HG03558 (cell line): Measurements from ENCODE around the gene MAB21L4.

Source experiments
- ATAC-seq: cut with Tn5 transposase; IDR thresholded peaks from one replicate; pipeline ENCODE4 v1.9.1; 2021; ENCODE audit warnings: moderate number of reproducible peaks; ENCODE audit not compliant: unreplicated experiment; ENCODE audit errors: extremely low read depth

MAB21L4 gene

DNA sequence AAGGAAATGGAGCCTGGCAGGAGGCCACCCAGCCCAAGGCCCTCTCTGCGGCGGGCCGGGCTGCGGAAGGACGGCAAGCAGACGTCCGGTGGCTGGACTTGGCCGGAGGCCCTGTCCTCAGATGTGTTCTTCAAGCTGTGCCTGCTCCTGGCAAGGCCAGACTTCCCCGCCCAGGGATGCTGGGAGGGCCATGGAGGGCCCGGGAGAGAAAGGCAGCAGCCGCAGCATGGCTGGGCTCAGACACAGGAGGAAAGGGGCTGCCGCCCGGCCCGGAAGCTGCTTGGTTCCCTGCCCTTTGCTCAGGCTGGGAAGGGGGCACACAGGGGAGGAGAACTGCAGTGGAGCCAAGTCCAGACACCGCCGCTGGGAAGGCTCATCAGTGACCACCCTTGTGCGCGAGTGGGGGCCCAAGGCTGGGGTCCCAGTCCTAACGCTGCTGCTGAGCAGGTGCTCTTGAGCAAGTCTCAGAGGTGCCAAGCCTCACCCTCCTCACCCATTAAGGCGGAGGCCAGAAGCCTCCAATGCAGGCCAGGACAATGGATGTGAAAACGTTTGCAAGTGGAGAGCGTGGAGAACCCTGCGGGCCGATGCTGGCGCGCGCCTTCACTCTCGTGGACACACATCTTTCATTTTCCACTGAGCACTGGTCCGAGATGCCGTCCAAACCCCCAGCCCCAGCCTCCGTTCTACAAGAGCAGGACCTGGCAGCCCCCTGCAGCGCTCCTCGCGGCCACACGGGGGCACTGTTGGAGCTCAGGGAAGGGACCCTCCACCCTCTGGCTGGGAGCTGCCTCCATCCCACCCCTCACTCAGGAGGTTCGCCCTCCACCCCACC is 18.1 kb upstream of the MAB21L4 start:
- ATAC-seq: no peak

DNA sequence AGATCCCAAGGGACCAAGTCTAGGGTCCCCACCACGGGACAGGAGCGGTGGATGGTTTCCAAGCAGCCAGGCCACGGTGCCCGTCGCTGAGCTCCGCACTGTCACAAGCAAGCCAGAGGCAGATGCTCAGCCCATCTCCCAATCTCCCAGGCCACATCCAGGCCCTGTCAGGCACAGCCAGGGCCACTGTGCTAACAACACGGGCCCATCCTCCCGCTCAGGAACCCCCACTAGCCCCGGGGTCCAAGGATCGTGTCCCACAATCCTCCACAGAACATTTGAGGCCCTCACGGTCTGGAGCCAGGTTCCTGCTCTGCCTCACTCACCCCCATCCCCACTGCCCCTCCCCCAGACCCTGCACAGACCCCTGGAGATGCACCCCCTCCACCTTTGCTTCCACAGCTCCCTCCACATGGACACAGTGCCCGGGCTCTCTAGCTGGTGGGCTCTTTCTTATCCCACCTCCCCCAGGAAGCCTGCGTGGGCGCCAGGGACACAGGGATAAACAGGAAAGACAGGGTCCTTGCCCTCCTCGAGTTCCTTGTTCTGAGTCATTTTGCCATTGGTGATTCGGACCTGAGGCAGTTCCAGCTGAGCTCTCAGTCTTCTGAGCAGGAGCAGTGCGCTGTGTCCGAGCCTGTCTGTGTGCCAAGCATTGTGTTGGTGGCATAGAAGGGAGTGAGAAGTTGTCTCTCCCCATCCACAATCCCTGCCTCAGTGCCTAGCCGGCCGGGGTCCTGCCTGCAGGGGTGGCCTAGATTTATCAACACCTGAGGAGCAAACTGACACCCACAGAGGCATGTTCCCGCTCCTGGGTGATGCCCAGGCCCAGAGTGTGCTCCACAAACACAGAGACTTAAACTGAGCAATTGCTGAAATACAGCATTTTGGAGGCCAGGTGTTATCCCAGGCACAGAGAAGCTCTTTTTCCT is 17.2 kb upstream of the MAB21L4 start:
- no peak for ATAC-seq

DNA sequence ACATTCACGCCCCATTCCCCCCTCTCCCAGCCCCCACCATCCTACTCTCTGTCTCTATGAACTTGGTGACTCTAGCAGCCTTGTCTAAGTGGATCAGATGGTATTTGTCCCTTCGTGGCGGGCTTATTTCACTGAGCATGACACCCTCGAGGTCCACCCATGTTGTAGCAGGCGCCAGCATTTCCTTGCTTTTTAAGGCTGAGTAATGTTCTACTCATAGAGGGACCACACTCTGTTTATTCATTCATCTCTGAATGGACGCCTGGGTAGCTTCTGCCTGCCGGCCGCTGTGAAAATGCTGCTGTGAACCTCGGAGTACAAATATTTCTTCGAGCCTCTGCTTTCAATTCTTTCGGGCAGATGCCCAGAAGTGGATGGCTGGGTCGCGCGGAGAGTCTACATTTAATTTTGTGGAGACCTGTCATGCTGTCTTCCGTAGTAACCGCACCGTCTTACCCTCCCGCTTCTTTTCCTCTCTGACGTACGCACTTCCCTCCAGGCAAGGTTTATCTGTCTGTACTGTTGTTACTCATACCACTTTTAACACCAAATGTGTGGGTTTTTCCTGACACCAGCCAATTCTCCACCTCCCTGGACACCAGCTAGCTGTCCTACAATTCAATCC is 15.8 kb upstream of the MAB21L4 start:
- no peak for ATAC-seq

DNA sequence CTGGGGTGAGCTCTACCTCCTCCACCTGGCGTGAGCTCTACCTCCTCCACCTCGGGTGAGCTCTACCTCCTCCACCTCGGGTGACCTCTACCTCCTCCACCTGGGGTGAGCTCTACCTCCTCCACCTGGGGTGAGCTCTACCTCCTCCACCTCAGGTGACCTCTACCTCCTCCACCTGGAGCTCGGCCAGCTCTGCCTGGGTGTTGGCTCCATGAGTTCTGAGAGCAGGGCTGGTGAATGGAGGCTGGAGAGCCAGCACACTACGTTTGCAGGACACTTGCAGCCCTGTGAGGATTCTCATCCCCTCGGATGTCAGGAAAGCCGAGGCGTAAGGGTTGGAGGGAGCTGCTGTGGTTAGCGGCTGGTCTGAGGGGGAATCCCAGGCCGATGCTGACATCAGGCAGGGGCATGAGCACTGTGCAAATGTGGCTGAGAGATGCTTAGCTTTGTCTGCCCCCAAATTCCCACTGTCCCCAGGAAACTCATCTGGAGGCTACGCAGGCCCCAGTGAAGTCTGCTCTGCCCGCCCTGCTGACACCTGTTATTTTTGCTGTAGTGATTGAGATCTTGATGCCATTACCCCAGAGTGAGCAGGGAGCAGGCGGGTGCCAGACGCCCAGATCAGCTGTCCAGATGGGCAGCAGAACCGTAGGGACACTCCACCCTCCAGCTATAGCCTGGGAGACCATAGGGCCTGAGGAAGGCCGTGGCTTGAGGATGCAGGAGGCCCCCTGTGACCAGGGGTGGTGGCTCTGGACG is 13.4 kb upstream of the MAB21L4 start:
- no peak for ATAC-seq

DNA sequence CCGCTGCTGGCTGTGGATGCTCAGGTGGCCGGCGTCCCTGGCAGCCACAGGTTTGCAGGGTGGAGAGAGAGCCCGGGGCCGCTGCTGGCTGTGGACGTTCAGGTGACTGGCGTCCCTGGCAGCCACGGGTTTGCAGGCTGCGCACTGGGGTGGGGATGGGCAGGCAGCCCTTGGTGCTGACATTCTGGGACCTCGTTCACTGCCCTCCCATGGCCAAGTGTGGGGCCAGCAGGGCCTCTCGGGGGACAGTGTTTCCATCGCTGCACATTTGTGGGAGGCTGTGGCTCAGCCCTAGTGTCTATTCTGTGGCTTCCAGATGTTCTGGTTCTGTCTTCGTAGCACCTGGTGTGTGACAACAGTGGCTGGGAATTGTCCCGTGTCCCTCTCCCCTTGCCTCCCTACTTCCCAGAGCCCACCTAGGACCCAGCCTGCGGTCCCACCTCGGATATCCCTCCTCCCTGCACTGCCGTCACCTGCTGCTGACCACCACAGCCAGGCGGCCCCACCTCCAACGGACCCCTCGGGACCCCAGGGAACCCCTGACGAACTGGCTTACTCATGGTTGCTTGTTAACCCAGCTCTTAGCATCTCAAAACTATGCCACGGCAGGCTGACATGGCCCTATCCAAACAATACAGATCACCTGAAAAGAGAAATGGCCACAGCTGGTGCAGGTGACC is 11.1 kb upstream of the MAB21L4 start:
- no peak for ATAC-seq

DNA sequence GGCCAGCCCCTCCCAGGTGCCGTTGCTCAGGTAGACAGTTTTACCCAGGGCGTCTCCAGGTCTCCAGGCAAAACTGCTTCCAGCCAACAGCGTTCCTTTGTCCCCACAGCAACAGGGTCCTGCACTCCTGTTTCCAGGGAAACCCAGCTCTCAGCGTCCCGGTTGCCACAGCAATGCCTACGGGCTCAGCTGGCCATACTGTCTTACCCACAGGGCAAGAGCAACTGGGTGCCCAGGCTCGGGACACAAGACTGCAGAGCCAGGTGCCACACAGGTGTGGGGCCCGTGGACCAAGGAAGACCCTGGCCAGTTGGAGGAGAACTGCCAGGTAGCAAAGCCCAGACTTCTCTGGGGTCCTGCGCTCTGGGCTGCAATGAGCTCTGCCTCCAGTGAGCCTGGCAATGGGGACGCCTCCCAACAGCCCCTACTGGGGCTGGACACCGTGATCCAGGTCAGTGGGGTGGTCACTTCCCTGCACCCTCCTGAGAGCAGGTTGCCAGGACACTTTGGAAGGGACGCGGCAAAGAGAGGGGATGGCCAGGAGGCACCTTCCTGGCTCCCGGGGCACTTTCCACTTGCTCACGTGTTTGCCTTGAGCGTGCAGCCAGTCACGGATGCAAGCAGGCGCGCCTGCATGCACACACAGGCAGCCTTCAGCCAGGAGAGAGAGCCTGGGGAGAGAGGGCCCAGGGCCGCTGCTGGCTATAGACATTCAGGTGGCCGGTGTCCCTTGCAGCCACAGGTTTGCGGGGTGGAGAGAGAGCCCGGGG is 10.4 kb upstream of the MAB21L4 start, which contains the start of gene CROCC2:
CROCC2 (plus strand) TSS at position 196 of the 770 bp plus-strand sequence; CDS start at position 374, 178 bp downstream.
- no peak for ATAC-seq

DNA sequence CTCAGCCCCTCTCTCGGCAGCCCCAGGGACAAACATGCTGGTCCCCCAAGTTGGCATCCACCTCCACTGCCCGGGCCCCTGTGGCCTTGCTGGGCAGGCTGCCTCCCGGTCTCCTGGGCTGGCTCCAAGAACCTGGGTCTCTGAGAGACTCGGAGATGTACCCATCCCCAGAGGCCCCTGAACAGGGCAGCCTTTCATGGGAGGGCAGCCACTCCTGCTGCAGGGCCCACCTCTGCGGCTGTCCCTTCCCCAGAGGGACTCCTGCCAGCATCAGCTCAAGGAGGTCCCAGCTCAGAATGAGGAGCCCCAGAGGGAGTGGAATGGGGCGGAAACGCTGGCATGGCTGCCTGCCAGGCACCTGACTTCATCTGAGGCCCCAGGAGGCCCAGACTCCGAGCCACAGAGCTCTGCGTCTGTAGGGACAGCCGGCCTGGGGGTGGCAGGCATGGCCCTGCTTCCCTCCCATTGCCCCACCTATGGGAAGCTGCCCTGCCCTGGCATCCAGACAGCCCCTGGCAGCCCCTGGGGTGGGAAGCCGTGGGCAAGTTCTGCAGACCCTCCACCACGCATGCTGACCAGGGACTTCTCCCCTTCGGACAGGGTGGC is 9.3 kb upstream of the MAB21L4 start:
- ATAC-seq: no peak

DNA sequence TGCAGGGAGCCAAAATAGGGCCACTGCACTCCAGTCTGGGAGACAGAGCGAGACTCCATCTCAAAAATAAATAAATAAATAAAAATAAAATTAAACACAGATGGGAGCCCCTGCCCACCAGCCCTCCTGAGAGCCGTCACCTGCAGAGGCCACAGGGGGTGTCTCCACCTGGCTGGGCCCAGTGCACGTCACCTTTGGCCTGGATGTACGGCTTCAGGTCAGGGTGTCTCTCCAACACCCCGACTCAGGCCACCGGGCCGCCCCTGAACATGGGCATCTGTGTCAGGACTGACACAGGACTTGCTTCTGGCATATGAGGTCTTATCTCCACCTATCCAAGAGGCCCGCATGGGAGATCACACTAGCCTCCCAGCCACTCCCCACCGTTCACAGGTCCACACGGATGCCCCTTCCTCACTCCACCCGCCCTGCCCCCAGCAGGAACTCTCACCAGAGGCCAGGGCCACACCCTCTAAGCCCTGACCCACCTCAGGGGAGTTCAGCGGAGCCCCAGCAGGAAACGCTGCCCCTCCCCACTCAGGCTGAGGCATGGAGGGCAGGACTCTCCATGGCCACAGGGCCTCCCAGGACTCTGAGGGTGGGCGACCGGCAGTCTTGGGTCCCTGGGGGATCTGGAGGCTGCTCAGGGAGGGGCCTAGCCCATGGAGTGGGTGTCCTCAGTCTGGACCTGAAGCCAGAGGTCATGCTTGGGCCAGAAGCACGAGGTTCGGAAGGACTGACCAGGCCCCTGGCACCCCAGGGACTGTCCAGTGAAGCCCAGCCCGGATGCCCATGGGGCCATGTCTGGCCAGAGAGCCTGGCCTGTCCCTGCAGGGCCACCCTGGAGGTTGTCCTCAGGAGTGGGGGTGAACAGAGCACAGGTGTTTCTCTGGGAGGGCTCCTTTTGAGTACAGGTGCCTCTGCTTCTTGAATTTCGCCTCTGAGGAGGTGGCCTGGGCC is 8.5 kb upstream of the MAB21L4 start:
- no peak for ATAC-seq

DNA sequence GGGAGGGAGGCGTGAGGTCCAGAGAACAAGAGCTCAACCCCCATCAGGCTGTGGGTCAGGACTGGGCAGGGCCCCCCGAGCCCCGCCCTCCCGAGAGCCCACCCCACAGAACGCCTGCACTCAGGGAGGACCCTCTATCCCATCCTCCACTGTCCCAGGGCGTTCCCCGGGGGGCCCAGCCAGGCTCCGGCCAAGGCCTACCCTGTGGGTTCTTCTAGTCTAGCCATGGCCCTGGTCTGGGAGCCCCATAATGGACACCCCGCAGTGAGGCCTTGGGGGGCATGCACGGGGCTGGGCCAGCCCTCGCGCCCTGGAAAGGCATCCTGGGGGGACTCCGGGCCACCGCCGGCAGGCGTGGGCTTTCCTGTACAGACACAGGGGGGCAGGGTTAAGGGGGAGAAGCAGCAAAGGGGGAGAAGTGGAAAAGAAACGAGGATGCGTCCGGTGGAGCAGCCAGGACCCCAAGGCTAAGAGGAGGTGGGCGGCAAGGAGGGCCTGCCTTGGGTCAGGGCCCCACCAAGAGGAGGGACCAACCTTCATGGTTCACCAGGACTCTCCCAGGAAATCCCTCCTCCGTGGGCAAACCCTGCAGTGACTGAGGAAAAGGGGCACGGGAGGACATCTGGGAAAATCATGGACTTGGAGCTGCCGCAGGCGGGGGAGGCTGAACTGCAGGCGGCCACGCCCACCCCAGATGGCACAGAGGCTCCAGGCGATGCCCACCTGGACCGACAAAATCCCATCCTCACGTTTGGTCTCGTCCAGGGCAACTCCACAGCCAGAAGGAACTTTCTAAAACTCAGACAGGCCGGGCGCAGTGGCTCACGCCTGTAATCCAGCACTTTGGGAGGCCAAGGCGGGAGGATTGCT is 7.5 kb upstream of the MAB21L4 start:
- ATAC-seq: no peak

DNA sequence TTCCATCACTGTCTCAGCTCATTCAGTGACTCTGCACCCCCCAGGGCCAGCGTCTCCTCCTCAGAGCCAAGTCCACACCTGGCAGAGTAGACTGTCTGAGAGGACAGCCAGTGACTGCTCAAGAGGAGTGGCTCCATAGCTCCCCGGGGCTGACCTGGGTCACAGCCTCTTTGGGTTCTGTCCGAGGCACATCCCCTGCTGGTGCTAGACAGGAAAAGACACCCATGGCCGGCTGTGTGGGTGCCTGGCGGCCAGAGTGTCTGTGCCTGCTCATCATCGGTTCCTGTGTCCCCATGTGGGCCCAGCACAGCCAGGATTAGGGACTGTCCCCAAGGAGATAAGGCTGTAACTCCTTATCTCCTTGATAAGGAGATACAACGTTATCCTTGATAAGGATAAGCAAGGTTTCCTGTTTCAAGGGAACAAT is 6.7 kb upstream of the MAB21L4 start:
- no peak for ATAC-seq

DNA sequence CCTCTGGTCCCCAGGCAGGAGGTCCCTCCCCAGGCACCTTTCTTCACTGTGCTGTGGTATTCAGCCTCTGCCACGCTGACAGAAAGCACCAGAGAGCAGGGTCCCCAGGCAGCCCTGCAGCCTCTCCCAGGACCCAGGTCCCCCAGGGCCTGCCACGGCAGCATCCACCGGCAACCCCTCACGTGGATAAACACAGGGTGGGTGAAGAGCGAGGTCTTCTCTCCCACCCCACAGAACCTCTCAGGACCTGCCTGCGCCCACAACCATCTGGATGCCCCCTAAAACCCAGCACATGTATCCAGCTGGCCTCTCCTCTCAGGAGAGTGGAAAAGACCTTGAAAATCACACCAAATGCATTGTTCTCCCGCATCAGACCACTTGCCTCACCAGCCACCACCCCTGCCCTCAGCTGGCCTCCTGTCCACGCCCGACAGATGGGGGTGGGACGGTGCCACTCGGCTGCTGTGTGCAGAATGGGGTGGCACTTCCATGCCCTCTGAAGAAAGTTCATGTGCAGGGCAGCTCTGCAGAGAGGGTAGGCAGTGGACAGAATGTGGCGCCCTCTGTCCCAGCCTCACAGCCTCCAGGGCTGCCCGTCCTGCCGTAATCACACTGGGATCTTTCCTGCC is 6.1 kb upstream of the MAB21L4 start:
- no peak for ATAC-seq

DNA sequence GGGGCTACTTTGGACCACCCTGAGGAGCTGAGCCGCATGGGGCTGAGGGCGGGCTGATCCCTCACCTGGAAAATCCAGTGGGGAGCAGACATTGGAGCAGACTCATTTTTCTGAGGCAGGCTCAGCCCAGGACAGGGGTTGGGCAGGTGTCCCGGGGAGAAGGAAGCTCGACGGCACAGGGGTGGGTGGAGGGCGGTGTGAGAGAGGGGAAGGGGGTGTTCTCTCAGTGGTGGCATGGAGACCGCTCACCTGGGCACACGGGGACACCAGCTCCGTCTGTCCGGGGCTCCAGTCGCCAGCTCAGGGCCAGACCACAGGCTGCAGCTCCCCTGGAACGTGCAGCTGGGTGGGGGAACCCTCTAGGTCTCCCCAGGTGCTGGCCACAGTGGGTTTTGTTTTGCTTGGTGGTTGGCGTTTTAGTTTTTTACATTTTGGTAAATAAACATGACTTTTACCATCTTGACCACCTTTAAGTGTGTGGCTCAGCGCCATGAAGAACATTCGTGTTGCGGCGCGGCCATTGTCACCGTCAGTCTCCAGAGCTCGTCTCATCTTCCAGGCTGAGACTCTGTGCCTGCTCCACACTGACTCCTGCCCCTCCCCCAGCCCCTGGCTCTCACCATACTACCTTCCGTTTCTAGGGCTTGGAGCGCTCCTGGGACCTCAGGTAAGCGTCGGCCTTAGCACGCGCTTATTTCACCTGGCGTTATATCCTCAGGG is 4.3 kb upstream of the MAB21L4 start:
- ATAC-seq: no peak

DNA sequence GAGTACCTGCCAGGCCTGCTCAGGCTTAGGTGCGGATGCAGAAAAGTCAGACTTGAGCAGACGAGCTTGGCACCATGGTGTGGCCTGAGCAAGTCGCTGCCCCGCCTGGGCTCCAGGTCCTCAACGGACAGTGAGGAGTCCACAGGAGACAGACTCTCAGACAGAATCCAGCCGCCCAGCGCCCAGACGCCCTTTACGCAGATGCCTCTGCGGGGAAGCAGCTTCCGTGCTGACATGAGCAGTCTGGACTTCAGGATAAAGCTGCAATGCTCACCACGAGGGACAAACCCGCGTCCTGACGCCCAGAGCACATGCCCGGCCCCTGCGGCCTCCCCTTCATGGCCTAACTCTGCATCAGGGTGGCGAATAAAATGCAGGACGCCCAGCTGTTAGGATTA is 3.5 kb upstream of the MAB21L4 start:
- no peak for ATAC-seq

DNA sequence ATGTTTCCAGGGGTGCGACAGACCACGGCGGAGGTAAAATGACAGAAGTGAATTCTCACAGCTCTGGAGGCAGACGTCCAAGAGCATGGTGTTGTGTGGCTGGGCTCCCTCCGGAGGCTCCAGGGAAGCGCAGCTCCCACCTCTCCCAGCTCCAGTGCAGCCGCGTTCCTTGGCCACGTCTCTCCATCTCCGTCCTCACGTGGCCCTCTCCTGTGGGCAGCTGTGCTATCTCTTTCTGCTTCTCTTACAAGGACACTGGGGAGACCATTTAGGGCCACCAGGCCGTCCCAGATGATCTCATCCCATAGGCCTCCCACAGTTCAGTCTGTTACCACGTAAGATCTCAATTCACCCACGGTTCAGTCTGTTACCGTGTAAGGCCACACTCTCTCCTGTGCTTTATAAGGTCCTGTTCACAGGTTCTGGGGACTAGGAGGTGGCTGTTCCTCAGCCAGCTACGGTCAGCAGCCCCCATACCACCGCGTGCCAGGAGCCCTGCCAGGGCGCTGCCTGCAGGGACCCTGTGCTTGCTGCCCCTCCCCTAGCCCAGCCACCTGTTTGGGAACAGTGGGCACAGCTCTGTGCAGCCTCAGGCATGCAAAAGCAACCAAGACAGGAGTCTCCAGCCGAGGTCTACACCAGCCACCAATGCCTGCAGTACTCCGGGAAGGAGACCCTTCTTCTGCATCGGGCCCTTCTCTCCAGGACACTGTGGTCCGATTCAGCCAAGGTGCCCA is 2.9 kb upstream of the MAB21L4 start:
- ATAC-seq: no peak
